Measurements from ENCODE around the gene FMNL2.
"Not testable (repeated sequence)": the region's sequence is repeated elsewhere in the genome, so short reads cannot be mapped to it uniquely, and the experiment has no call there.

Gene FMNL2

GRCh38 chr2:152520759-152521158, 185.8 kb downstream of the FMNL2 start:
- DNase-seq (ENCODE audit: low read depth in 2 of 2), result no peak

GRCh38 chr2:152522446-152522845, 187.5 kb downstream of the FMNL2 start:
- not testable (repeated sequence) for DNase-seq (ENCODE audit: low read depth in 2 of 2)

DNA sequence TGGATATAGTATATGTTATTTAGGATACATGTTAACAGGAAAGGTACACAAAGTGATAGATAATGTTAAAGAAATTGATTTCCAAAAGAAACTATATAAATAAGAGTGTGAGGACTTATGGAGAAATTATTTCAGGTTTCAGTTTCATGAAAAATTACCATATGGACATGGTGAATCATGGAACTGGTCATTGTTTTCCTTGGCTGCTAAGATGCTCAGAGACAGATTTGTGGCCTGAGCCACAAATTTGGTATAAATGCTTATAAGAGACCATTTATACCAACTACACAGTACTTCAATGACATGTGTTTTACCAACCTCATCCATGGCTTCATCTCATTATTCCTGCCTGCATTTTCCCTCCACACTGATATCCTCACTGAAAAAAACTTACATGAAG, 188.1 kb downstream of the FMNL2 start:
- DNase-seq (ENCODE audit: low read depth in 2 of 2), result no peak

GRCh38 chr2:152525277-152525838, 190.4 kb downstream of the FMNL2 start:
- DNase-seq (ENCODE audit: low read depth in 2 of 2), result no peak

DNA sequence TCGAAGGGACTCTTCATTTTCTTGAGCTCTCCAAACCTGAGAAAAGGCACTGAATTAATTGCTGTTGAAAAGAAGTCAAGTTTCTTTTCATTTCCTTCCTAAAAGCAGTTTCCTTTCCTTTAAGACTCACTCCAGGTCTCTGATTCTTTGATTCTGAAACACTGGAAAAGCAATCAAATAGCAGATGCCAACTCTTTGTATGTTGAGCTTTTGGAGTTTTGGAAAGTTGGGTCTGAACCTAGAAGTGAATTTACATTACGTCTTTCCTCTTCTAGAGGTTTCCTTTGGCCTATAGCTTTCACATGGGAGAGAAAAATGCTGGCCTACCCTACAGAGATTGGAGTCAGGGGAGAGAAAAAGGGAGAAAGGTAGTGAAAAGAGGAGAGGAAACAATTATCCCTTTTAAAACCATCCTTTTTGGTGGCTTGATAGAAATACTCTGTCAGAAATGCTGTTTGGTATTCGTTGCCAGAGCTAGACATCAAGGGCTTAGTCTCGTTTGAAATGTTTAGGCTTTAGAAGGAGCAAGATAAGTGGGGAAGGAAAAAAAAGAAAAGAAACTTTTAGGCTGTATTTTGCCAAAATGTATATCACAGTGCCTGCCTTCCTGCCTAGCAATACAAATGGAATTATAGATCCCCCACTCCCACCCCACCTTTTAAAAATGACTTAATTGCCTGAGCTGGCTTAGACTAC, 194.6 kb downstream of the FMNL2 start:
- no peak for DNase-seq (ENCODE audit: low read depth in 2 of 2)

DNA sequence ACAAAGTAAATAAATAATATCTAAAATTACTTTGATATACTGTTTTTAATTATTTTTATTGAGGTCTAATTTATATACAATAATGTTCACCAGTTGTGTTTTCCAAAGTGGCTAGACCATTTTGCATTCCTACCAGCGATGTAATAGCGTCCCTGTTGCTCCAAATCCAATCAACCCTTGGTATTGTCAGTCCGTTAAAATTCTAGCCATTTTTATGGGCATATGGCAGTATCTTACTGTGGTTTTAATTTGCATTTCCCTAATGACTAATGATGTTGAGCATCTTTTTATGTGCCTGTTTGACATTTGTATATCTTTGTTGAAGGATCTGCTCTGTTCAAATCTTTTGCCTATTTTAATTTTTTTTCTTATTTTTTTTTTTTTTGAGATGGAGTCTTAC, 197.3 kb downstream of the FMNL2 start:
- no peak for DNase-seq (ENCODE audit: low read depth in 2 of 2)

- no peak for DNase-seq (ENCODE audit: low read depth in 2 of 2)
Observed at GRCh38 chr2:152534460-152535135, 199.6 kb downstream of the FMNL2 start.

- DNase-seq (ENCODE audit: low read depth in 2 of 2), result no peak
Observed at GRCh38 chr2:152537081-152537651, 202.2 kb downstream of the FMNL2 start.

DNA sequence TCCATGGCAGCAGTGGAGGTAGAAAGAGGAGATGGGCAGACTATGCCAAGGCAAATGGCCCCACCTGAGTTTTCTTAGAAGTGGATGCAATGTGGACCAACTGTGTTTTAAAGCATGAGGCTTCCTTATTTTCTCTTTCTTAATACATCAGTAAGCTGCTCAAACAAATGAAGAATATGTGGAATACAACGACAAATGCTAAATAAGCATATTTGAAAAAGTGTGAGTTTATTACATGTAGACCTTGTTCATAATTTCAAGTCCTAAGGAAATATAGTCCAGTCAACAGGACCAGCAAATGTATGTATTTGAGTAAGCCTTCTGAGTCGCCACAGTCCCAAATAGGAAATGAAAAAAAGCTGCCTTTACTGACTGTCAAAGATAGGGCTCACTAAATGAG, 204.4 kb downstream of the FMNL2 start:
- no peak for DNase-seq (ENCODE audit: low read depth in 2 of 2)

- DNase-seq (ENCODE audit: low read depth in 2 of 2), result no peak
Observed at GRCh38 chr2:152541712-152542111, 206.7 kb downstream of the FMNL2 start.

DNA sequence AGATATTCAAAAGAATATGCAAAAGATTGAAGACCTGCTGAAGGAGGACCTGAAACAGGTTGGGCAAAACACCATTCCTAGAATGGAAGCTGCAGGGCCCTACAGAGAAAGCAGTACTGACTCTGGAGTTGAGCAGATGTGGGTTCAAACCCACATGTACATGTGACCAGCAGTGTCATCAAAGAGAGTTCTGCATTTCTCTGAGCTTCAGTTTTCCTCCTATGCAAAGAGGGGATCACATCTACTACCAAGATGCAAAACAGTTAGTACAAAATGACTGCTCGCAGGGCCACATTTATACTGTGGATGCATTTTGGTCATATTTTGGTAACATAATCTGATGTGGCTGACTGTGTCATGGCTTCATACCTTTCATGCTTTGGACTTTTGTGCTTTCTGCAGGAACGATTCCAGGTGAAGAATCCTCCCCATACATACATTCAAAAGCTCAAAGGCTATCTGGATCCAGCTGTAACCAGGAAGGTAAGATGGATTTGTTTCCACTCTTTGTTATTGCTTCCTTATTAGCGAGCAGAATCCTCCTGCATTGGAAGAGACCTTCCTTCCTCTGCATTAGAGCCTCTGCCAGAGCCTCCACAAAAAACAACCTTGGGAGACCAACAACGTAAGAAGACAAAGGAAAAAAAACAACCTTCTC, 207.5 kb downstream of the FMNL2 start:
- no peak for DNase-seq (ENCODE audit: low read depth in 2 of 2)

- DNase-seq (ENCODE audit: low read depth in 2 of 2), result no peak
Observed at GRCh38 chr2:152542995-152543481, 208.1 kb downstream of the FMNL2 start.

DNA sequence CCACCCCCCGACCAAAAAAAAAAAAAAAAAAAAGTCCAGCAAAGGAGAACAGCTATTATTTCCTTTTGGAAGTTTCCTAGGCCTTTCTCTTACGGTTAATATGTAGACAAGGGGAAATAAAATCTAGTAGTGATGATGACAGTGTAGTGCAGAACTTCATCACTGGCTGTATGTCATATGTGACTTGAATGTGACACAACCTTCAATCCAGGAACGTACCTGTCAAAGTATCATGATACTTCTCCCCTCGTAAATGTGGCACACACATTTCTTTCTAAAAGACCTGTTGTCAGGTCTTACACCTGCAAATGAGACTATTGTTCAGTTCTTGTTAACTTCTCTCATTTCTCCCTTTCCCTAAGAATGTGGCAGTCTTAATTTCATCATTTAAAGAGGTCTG, 208.7 kb downstream of the FMNL2 start:
- DNase-seq (ENCODE audit: low read depth in 2 of 2), result no peak

DNA sequence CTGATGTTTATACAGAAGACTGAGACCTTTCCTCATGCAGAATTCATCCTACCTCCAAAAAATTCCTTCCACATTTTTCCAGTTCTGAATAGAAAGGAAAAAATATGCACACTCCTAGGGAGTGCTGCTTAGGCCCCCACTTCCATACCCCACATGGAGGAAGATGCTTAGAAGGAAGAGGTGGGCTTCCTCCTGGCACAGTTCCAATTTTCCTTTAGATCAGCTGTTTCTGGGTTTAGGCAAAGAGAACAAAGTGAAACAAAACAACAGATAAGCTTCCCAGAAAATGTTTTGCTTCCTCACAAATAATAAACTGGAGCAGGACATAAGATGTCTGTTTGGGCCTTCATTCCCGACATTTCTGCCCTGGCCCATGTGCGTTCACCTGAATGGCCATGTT, 209.7 kb downstream of the FMNL2 start:
- no peak for DNase-seq (ENCODE audit: low read depth in 2 of 2)

GRCh38 chr2:152546230-152546837, 211.4 kb downstream of the FMNL2 start:
- no peak for DNase-seq (ENCODE audit: low read depth in 2 of 2)

DNA sequence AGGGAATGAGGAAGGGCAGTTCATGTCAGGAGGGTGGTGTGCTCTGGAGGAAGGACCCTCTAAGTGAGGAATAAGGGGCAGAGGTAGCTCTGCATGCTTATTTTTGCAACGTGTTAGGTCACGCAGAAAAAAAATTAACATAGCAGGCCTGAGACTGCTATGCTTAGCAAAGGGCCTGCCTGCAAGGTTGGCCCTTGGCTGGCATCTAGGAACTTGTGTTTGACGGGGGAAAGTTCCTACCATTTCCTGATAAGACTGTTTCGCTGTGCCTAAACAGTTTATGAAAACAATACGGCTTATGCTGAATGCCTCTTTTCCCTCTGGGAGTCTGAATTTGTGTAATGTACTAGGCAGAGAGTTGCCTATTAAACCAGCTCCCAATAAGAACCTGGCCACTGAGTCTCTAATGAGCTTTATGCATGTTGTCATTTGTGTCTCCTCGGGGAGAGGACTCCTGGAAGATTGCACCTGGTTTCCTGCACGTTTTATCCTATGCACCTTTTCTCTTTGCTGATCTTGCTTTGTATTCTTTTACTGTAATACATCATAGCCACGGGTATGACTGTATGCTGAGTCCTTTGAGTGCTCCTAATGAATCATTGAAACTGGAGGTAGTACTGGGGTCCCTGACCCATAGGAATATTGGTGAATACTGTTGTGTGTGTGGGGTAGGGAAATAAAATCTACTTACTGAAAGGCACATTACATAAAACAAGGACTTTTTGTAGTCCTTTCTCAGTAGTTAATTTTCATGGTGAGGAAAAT, 213.3 kb downstream of the FMNL2 start:
- no peak for DNase-seq (ENCODE audit: low read depth in 2 of 2)

- DNase-seq (ENCODE audit: low read depth in 2 of 2), result no peak
Observed at GRCh38 chr2:152548996-152549395, 214.0 kb downstream of the FMNL2 start.

GRCh38 chr2:152549423-152549822, 214.4 kb downstream of the FMNL2 start:
- no peak for DNase-seq (ENCODE audit: low read depth in 2 of 2)

DNA sequence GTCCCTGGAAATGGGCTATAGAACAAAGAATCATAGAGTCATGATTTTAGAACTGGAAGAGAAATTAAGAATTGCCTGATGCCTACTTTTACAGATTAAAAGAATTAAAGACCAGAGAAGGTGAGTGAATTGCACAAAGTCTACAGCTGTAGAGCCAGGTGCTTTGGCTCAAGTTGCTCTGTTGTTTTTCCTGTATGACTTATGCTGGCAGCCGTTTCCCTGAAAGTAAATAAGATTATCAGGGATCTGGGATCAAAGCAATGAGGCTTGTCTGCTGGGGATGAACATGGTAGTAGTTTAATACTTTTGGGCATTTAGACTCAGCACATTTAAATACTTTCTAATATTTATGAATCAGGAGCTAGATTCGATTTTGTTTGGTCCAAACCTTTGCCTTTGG, 215.4 kb downstream of the FMNL2 start:
- DNase-seq (ENCODE audit: low read depth in 2 of 2), result no peak

- DNase-seq (ENCODE audit: low read depth in 2 of 2), result no peak
Observed at GRCh38 chr2:152552888-152553287, 217.9 kb downstream of the FMNL2 start.

DNA sequence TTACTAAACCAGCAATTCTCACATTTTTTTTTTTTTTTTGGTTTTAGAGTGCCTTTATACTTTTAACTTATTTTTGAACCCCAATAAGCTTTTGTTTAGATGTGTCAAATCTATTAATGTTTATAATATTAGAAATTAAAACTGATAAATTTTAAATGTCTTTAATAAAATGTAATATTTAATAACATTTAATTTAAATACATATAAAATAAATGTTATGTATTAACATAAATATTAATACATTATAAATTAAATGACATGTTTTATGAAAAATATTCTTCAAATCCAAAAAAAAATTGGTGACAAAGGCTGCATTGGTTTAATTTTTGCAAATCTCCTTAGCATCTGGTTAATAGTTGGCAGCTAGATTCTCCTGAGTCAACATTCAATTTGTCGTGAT, 218.5 kb downstream of the FMNL2 start:
- DNase-seq (ENCODE audit: low read depth in 2 of 2), result no peak
